AG04449 (cell line): Measurements from ENCODE around the gene OTOR.

Source experiments
- CTCF ChIA-PET: fragments of 350-600 bp; formaldehyde crosslinking; extraction: SDS; loops from one replicate; lab custom pipeline; 2021; ENCODE audit warnings: antibody characterized with exemption; lab: Yijun Ruan, JAX
- POLR2A ChIA-PET: fragments of 400-600, 350-600 bp; formaldehyde crosslinking; extraction: SDS; loops from one replicate; lab custom pipeline; 2020; ENCODE audit warnings: antibody characterized with exemption, inconsistent platforms; lab: Yijun Ruan, JAX
- DNase-seq: peaks from one replicate; pipeline ENCODE4 v3.0.0-alpha.2; 2010; ENCODE audit warnings: low read depth, low spot score
- H3K4me3 ChIP-seq: 2 replicates; pipeline ENCODE4 v1.5.1; 2011; ENCODE audit warnings: low read depth, mild to moderate bottlenecking, control low read depth, low read length
- CTCF ChIP-seq: IDR thresholded peaks from one replicate; pipeline ENCODE4 v1.5.1; 2011; ENCODE audit warnings: mild to moderate bottlenecking, moderate library complexity, low read length, control low read depth, inconsistent platforms; ENCODE audit not compliant: insufficient read depth; ENCODE audit errors: missing control alignments

Gene OTOR

GRCh38 chr20:16748308-16748900, at the start of gene OTOR:
OTOR (plus strand) TSS chr20:16748358; CDS start chr20:16748402, 44 bp downstream.
- H3K4me3 ChIP-seq: no peak within 1 kb of the TSS
- CTCF ChIA-PET: interaction anchor here (1.3 kb wide), 1 partner anchor 12 kb away, joined by 3 read pairs; no protein-coding TSS in a partner anchor
- no peak for DNase-seq
- no peak for TF ChIP-seq CTCF
- POLR2A ChIA-PET: no interaction called here

- no peak for DNase-seq
- POLR2A ChIA-PET: no interaction called here
- TF ChIP-seq CTCF: no peak
- CTCF ChIA-PET: no interaction called here
- no peak overlapping the region for H3K4me3 ChIP-seq
Observed at GRCh38 chr20:16699293-16699692, 48.9 kb upstream of the OTOR start.

GRCh38 chr20:16701296-16701695, 46.9 kb upstream of the OTOR start:
- CTCF ChIA-PET: interaction anchor here (0.7 kb wide), 1 partner anchor 28 kb away, joined by 3 read pairs; the partner anchor contains the start of gene SNRPB2
- DNase-seq: no peak
- peak; percentile 36 for TF ChIP-seq CTCF
- POLR2A ChIA-PET: no interaction called here
- no peak overlapping the region for H3K4me3 ChIP-seq

- ChIA-PET CTCF (no interaction called here), POLR2A (no interaction called here)
- TF ChIP-seq CTCF: no peak
- DNase-seq: no peak
- no peak overlapping the region for H3K4me3 ChIP-seq
Observed at GRCh38 chr20:16703570-16703969, 44.6 kb upstream of the OTOR start.

GRCh38 chr20:16707674-16708073, 40.5 kb upstream of the OTOR start:
- ChIA-PET CTCF (no interaction called here), POLR2A (no interaction called here)
- DNase-seq: no peak
- TF ChIP-seq CTCF: no peak
- no peak overlapping the region for H3K4me3 ChIP-seq

GRCh38 chr20:16708602-16709001, 39.6 kb upstream of the OTOR start:
- POLR2A ChIA-PET: no interaction called here
- CTCF ChIA-PET: no interaction called here
- no peak overlapping the region for H3K4me3 ChIP-seq
- no peak for DNase-seq
- no peak for TF ChIP-seq CTCF
